ENCODE results near the gene MTHFD1L.

Gene MTHFD1L

GRCh38 chr6:150905769-150906168, 40.3 kb downstream of the MTHFD1L start:
- Histone ChIP-seq H3K79me2 (ENCODE audit: insufficient read depth, low read depth) (no peaks in the 10 kb centered on the region), H3K36me3 (ENCODE audit: insufficient read depth) (no peaks in the 10 kb centered on the region), H3K27ac (no peak overlapping the region), H3K4me2 (no peak overlapping the region), H3K9ac (no peak overlapping the region), H3K27me3 (ENCODE audit: insufficient read depth, low read depth) (no peaks in the 10 kb centered on the region), H4K20me1 (ENCODE audit: insufficient read depth) (no peaks in the 10 kb centered on the region), H2AFZ (ENCODE audit: low read depth) (no peak overlapping the region), H3K4me1 (ENCODE audit: low read depth, poor library complexity, severe bottlenecking) (no peaks in the 10 kb centered on the region), H3K4me3 (IDR thresholded peaks at IDR 0.05; ENCODE audit: insufficient read depth, low read depth, low read length) (no peak overlapping the region)
- peak; percentile 66 for TF ChIP-seq CTCF (conservative IDR thresholded peaks at IDR 0.05; ENCODE audit: low read depth, low read length)

DNA sequence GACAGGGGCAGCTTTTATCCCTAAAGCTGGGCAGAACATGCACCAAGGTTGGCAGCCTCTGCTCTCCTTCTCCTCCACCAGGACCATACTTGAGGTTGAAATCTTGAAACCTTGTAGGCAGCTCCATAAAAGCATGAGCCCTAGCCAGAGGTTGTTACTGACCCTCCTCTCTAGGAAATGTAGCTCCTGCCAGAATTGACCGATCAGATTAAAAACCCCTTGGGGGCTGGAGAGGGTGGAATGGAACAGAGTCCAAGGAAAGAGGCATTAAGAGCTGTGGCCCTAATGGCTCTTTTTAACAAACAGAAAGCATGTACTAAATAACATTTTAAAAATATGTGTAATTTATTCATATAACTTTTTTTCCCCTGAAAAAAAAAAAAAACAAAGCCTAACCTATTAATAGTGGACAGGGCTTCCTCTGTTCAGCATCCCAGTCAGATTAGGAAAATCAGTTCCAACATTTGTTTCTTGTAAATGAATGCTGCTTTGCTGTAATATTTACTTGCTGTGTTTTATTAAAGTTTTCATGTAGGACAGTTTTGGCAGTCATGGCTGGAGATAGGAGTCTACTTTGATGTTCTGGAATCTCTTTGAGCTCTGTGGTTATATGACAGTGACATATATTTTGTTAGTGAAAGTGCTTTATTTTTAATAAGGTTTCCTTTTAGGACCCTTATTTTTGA, 41.3 kb downstream of the MTHFD1L start:
- no peak overlapping the region for H3K9ac ChIP-seq
- H3K27me3 ChIP-seq (ENCODE audit: insufficient read depth, low read depth), result no peaks in the 10 kb centered on the region
- no peaks in the 10 kb centered on the region for H3K79me2 ChIP-seq (ENCODE audit: insufficient read depth, low read depth)
- H3K4me2 ChIP-seq, result no peak overlapping the region
- H3K4me1 ChIP-seq (ENCODE audit: low read depth, poor library complexity, severe bottlenecking), result no peaks in the 10 kb centered on the region
- H2AFZ ChIP-seq (ENCODE audit: low read depth), result no peak overlapping the region
- no peaks in the 10 kb centered on the region for H4K20me1 ChIP-seq (ENCODE audit: insufficient read depth)
- H3K36me3 ChIP-seq (ENCODE audit: insufficient read depth), result no peaks in the 10 kb centered on the region
- H3K27ac ChIP-seq, result no peak overlapping the region
- no peak for TF ChIP-seq CTCF (conservative IDR thresholded peaks at IDR 0.05; ENCODE audit: low read depth, low read length)
- H3K4me3 ChIP-seq (IDR thresholded peaks at IDR 0.05; ENCODE audit: insufficient read depth, low read depth, low read length), result no peak overlapping the region

DNA sequence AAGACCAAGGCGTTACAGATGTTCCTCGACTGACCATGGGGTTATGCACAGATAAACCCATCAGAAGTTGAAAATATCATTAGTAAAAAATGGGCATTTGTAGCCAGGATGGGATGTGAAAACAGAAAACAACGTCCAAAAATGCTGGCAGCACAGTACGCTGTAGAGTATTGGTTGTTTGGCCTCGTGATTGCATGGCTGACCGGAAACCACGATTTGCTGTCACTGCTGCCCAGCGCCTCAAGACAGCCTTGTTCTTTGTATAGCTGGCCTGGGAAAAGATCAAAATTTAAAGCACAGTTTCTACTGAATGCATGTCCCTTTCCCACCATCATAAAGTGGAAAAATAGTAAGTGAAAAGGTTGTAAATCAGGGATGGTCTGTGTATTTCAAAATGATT, 41.9 kb downstream of the MTHFD1L start:
- Histone ChIP-seq H3K36me3 (ENCODE audit: insufficient read depth) (no peaks in the 10 kb centered on the region), H2AFZ (ENCODE audit: low read depth) (no peak overlapping the region), H3K4me1 (ENCODE audit: low read depth, poor library complexity, severe bottlenecking) (no peaks in the 10 kb centered on the region), H3K27me3 (ENCODE audit: insufficient read depth, low read depth) (no peaks in the 10 kb centered on the region), H3K4me3 (IDR thresholded peaks at IDR 0.05; ENCODE audit: insufficient read depth, low read depth, low read length) (no peak overlapping the region), H3K4me2 (no peak overlapping the region), H4K20me1 (ENCODE audit: insufficient read depth) (no peaks in the 10 kb centered on the region), H3K79me2 (ENCODE audit: insufficient read depth, low read depth) (no peaks in the 10 kb centered on the region), H3K27ac (no peak overlapping the region), H3K9ac (no peak overlapping the region)
- no peak for TF ChIP-seq CTCF (conservative IDR thresholded peaks at IDR 0.05; ENCODE audit: low read depth, low read length)

DNA sequence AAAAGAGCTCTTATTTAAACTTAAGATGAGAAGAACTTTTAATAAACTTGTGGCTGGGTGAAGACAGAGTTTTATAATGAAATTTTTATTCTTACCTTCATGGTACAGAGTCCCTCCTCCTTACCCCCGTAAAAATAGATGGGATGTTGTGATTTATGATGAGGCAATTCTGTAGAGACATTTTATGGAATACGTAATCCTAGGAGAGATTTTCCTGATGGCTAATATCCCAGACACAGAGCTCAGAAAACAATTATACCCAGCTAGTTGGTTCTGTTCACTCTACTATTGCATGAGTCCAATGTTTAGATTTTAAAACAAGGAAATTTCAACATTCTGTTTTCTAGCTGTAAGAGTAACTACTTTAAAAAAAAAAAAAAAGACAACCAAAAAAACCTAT, 43.4 kb downstream of the MTHFD1L start:
- Histone ChIP-seq H3K4me1 (ENCODE audit: low read depth, poor library complexity, severe bottlenecking) (no peaks in the 10 kb centered on the region), H3K79me2 (ENCODE audit: insufficient read depth, low read depth) (no peaks in the 10 kb centered on the region), H2AFZ (ENCODE audit: low read depth) (no peak overlapping the region), H4K20me1 (ENCODE audit: insufficient read depth) (no peaks in the 10 kb centered on the region), H3K4me2 (no peak overlapping the region), H3K36me3 (ENCODE audit: insufficient read depth) (no peaks in the 10 kb centered on the region), H3K27me3 (ENCODE audit: insufficient read depth, low read depth) (no peaks in the 10 kb centered on the region), H3K27ac (no peak overlapping the region), H3K4me3 (IDR thresholded peaks at IDR 0.05; ENCODE audit: insufficient read depth, low read depth, low read length) (no peak overlapping the region), H3K9ac (no peak overlapping the region)
- TF ChIP-seq CTCF (conservative IDR thresholded peaks at IDR 0.05; ENCODE audit: low read depth, low read length), result no peak

Measured in KMS-11 (cell line).